Body of pancreas (tissue), 4 donors: ENCODE measurements around the gene TXNL4B. TPM values are rescaled to one million over a fixed set of nuclear protein-coding genes. Genes with fewer than 3 reads are reported as not detected.

ENCODE experiments used
- ATAC-seq: fragments of 150-250 bp; one replicate; pipeline ENCODE4 v1.9.1; 2016
- DNase-seq, 4 donors: peaks; one replicate each; pipeline ENCODE4 v3.0.0-alpha.2; 2019
- H3K27ac ChIP-seq, 4 donors: fragments of 200-600 bp; sonication (generic); 1 replicate in 3 of 4; 2 replicates in 1 of 4; pipeline versions ENCODE4 v1.5.1 to v1.6.1; 2016 to 2019; ENCODE audit warnings: mild to moderate bottlenecking in 1 of 4, mixed read lengths in 1 of 4, moderate library complexity in 1 of 4
- H3K27me3 ChIP-seq, 2 donors: fragments of 200-600 bp; sonication (generic); one replicate each; pipeline ENCODE4 v1.6.0; 2016; ENCODE audit warnings: mild to moderate bottlenecking in 1 of 2
- H3K36me3 ChIP-seq, 2 donors: fragments of 200-600 bp; sonication (generic); replicated peaks in 1 of 2; 2 replicates each; pipeline ENCODE4 v1.5.1; 2016; ENCODE audit warnings: low read depth in 2 of 2; ENCODE audit not compliant: insufficient read depth in 1 of 2
- H3K4me1 ChIP-seq: fragments of 200-600 bp; sonication (generic); one replicate; pipeline ENCODE4 v1.6.0; 2016
- H3K4me3 ChIP-seq, 2 donors: fragments of 200-600 bp; sonication (generic); 1 replicate in 1 of 2; 2 replicates in 1 of 2; pipeline ENCODE4 v1.5.1; 2016 to 2019
- H3K9me3 ChIP-seq, 3 donors: fragments of 200-600 bp; sonication (generic); 1 replicate in 2 of 3; 2 replicates in 1 of 3; pipeline ENCODE4 v1.5.1; 2016
- POLR2A ChIP-seq, 3 donors: fragments of 450-650 bp; IDR thresholded peaks; one replicate each; pipeline ENCODE4 v1.6.1; 2016; ENCODE audit warnings: antibody characterized with exemption in 3 of 3, mild to moderate bottlenecking in 2 of 3
- whole genome bisulfite sequencing, 2 donors: methylation state at CpG; one replicate each; pipeline ENCODE4 v1.1.5; 2017; 5-methylcytosine and 5-hydroxymethylcytosine counted together
- intact Hi-C: fragments of 100-400 bp; cut with DNase I; formaldehyde crosslinking; loops from one replicate; pipeline ENCODE4 v1.15.1; 2023
- total RNA-seq, 2 donors: library from RNA; depleted of rRNA; stranded (reverse); fragments of >200 nt; gene quantifications; one replicate each; pipeline ENCODE4 v1.1.0, GENCODE V29; 2016
- TF ChIP-seq, protein P1 (sequence below), 7 experiments: fragments of 450-650 bp in 4 of 7; fragments of 200-600 bp in 3 of 7; sonication (generic) in 3 of 7; IDR thresholded peaks; one replicate each; pipeline ENCODE4 v1.5.1; 2016 to 2019; ENCODE audit warnings: antibody characterized with exemption in 7 of 7

Gene TXNL4B
- total RNA-seq, 2 donors from 2014 or later: 5.4 to 7.3 TPM

DNA sequence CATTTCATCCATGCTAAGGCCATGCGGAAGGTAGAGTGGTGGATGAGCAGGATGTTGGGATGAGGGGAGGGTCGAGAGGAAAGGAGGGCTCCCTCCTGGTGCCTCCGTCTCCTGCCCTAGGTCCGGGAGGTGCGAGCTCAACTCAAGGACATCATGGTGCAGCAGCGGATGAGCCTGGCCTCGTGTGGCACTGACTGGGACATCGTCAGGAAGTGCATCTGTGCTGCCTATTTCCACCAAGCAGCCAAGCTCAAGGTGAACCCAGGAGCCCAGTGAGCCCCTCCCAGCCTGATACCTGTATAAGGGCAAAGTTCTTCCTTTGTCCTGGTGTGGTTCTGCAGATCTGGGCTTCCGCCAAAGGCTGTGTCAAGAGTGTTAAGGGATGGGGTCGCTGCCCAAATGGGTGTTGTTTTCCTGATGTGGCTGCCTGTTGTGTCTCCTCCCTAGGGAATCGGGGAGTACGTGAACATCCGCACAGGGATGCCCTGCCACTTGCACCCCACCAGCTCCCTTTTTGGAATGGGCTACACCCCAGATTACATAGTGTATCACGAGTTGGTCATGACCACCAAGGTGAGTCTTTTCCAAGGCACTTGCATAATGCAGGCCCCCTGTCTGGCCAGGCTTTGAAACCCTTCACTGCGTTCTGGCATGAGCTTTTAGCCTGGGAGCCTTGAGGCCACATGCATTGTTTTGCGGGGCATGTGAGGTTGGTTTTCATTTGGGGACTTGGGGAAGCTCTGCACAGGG is 15.1 kb upstream of the TXNL4B start:
- Histone ChIP-seq H3K27ac (no peak overlapping the region), H3K4me3 (no peak overlapping the region), H3K36me3 (peaks cover 26 to 70% of the 10 kb centered on the region in 2 donors), H3K9me3 (no peaks in the 10 kb centered on the region), H3K27me3 (no peaks in the 10 kb centered on the region), H3K4me1 (no peaks in the 10 kb centered on the region)
- TF ChIP-seq POLR2A (IDR thresholded peaks at IDR 0.05): no peak
- TF ChIP-seq, protein P1, sequence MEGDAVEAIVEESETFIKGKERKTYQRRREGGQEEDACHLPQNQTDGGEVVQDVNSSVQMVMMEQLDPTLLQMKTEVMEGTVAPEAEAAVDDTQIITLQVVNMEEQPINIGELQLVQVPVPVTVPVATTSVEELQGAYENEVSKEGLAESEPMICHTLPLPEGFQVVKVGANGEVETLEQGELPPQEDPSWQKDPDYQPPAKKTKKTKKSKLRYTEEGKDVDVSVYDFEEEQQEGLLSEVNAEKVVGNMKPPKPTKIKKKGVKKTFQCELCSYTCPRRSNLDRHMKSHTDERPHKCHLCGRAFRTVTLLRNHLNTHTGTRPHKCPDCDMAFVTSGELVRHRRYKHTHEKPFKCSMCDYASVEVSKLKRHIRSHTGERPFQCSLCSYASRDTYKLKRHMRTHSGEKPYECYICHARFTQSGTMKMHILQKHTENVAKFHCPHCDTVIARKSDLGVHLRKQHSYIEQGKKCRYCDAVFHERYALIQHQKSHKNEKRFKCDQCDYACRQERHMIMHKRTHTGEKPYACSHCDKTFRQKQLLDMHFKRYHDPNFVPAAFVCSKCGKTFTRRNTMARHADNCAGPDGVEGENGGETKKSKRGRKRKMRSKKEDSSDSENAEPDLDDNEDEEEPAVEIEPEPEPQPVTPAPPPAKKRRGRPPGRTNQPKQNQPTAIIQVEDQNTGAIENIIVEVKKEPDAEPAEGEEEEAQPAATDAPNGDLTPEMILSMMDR (IDR thresholded peaks at IDR 0.05): no peak
- intact Hi-C loops: no loop called here
- DNase-seq (no peak), ATAC-seq (no peak)
- 83 to 88% methylated on average over 14 to 16 of the region's 16 CpGs for WGBS, 2 donors

DNA sequence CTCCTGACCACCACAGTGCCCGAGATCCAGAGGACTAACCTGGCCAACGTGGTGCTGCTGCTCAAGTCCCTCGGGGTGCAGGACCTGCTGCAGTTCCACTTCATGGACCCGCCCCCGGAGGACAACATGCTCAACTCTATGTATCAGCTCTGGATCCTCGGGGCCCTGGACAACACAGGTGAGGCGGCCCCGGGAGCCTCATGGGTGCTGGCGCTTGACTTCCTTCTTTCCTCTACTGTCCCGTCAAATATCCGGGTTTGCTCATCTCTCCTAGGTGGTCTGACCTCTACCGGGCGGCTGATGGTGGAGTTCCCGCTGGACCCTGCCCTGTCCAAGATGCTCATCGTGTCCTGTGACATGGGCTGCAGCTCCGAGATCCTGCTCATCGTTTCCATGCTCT is 14.0 kb upstream of the TXNL4B start:
- H3K27ac ChIP-seq: no peak overlapping the region
- H3K4me1 ChIP-seq: peaks cover 4% of the 10 kb centered on the region
- intact Hi-C loops: no loop called here
- H3K4me3 ChIP-seq: no peak overlapping the region
- TF ChIP-seq, protein P1 (IDR thresholded peaks at IDR 0.05): no peak
- TF ChIP-seq POLR2A (IDR thresholded peaks at IDR 0.05): no peak
- H3K27me3 ChIP-seq: no peaks in the 10 kb centered on the region
- H3K9me3 ChIP-seq: no peaks in the 10 kb centered on the region
- 93 to 96% methylated on average over 14 to 17 of the region's 17 CpGs for WGBS, 2 donors
- ATAC-seq (no peak), DNase-seq (no peak)
- H3K36me3 ChIP-seq: peaks cover 26 to 75% of the 10 kb centered on the region in 2 donors

DNA sequence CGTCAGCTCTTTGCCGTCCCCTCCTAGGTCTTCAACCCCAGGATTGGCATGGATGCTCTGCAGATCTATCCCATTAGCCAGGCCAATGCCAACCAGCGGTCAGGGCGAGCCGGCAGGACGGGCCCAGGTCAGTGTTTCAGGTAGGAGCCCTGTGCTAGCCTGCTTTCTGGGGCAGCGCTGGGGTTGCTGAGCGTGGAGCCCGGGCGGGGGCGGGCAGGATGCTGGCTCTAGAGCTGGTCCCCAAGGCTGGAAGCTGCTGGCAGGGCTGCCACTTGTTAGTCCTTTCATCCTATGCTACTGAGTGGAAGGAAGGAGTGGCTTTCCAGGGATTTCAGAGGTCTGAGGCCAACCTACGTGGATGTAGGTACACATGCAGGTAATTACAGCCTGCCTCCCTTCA is 12.6 kb upstream of the TXNL4B start:
- no peak overlapping the region for H3K4me3 ChIP-seq
- peaks cover 17% of the 10 kb centered on the region for H3K4me1 ChIP-seq
- no peak for ATAC-seq
- WGBS, 2 donors: 94 to 96% methylated on average over 4 to 12 of the region's 12 CpGs
- intact Hi-C loops: no loop called here
- no peaks in the 10 kb centered on the region for H3K27me3 ChIP-seq
- no peaks in the 10 kb centered on the region for H3K9me3 ChIP-seq
- H3K27ac ChIP-seq: no peak overlapping the region
- peaks cover 30 to 71% of the 10 kb centered on the region in 2 donors for H3K36me3 ChIP-seq
- TF ChIP-seq POLR2A (IDR thresholded peaks at IDR 0.05): no peak
- no peak for DNase-seq

DNA sequence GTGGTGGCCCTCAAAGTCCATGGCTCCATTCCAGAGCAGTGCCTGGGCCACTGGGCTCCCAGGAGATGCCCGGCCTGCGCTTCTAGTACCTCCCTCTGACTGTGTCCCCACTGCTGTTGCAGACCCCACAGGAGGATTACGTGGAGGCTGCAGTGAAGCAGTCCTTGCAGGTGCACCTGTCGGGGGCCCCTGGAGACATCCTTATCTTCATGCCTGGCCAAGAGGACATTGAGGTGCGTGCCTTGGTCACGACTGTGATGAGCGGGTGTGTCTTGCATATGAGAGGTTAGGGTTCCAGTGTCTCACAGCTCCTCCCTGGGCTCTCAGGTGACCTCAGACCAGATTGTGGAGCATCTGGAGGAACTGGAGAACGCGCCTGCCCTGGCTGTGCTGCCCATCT is 11.5 kb upstream of the TXNL4B start:
- TF ChIP-seq, protein P1 (IDR thresholded peaks at IDR 0.05): no peak
- TF ChIP-seq POLR2A (IDR thresholded peaks at IDR 0.05): no peak
- no peak overlapping the region for H3K4me3 ChIP-seq

DNA sequence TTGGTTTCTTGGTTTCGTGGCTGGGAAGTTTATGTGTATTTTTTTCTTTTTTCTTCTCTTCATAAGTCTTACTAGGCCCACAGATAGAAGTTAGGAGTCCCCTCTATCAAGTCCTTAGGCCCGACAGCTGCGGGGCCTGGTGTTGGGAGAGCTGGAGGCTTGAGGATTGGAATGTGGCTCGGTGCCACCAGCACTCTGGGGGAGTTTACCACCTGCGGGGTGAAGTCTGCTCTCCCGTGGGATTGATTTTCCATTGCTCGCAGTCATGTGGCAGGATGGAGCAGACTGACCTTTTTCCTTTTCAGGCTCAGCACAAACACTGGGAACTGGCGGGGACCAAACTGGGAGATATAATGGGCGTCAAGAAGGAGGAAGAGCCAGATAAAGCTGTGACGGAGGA is 7.8 kb upstream of the TXNL4B start:
- Histone ChIP-seq H3K36me3 (peaks cover 33 to 62% of the 10 kb centered on the region in 2 donors), H3K4me1 (peaks cover 17% of the 10 kb centered on the region), H3K27ac (peak overlapping the region in 3 of 4 donors; percentile 32 to 53 (median 44)), H3K27me3 (no peaks in the 10 kb centered on the region), H3K4me3 (no peak overlapping the region), H3K9me3 (no peaks in the 10 kb centered on the region)
- DNase-seq (peak; percentile 39 to 52 (median 41)), ATAC-seq (peak; percentile 66)
- 57 to 67% methylated on average over 10 of the region's 10 CpGs for WGBS, 2 donors
- TF ChIP-seq, protein P1 (IDR thresholded peaks at IDR 0.05): no peak
- no peak for TF ChIP-seq POLR2A (IDR thresholded peaks at IDR 0.05)
- intact Hi-C loops: no loop called here

More for the DNA sequence above, 11.5 kb upstream of the TXNL4B start:
- H3K9me3 ChIP-seq: no peaks in the 10 kb centered on the region
- intact Hi-C loops: no loop called here
- H3K36me3 ChIP-seq: peaks cover 38 to 74% of the 10 kb centered on the region in 2 donors
- H3K4me1 ChIP-seq: peaks cover 17% of the 10 kb centered on the region
- ATAC-seq (no peak), DNase-seq (no peak)
- WGBS, 2 donors: 94 to 97% methylated on average over 7 to 9 of the region's 9 CpGs
- no peak overlapping the region for H3K27ac ChIP-seq
- no peaks in the 10 kb centered on the region for H3K27me3 ChIP-seq
